Osteoblast (primary cell): ENCODE measurements around the gene BMP3. TPM values are rescaled to one million over a fixed set of nuclear protein-coding genes. Genes with fewer than 3 reads are reported as not detected.

ENCODE experiments used
- DNase-seq: peaks from one replicate; pipeline ENCODE4 v3.0.0; 2011; ENCODE audit warnings: low spot score, mixed read lengths; ENCODE audit not compliant: insufficient read length; ENCODE audit errors: missing footprints
- H2AFZ ChIP-seq: 2 replicates; pipeline ENCODE4 v1.6.0; 2011; ENCODE audit warnings: mild to moderate bottlenecking, low read length
- H3K27ac ChIP-seq: 2 replicates; pipeline ENCODE4 v1.5.1; 2011; ENCODE audit warnings: mild to moderate bottlenecking, low read depth, low read length, moderate library complexity
- H3K27me3 ChIP-seq: 2 replicates; pipeline ENCODE4 v1.6.0; 2012; ENCODE audit warnings: mild to moderate bottlenecking, control low read depth, inconsistent platforms, low read length, moderate library complexity; ENCODE audit not compliant: insufficient read depth
- H3K36me3 ChIP-seq: 2 replicates; pipeline ENCODE4 v1.5.1; 2011; ENCODE audit warnings: mild to moderate bottlenecking, low read length, control low read depth, moderate library complexity; ENCODE audit not compliant: insufficient read depth
- H3K4me1 ChIP-seq: 2 replicates; pipeline ENCODE4 v1.5.1; 2011; ENCODE audit warnings: mild to moderate bottlenecking, low read length, control low read depth, moderate library complexity; ENCODE audit not compliant: insufficient read depth
- H3K4me2 ChIP-seq: 2 replicates; pipeline ENCODE4 v1.6.0; 2011; ENCODE audit warnings: mild to moderate bottlenecking, low read length; ENCODE audit not compliant: insufficient read depth
- H3K4me3 ChIP-seq: fragments of 200-600 bp; sonication (generic); 3 replicates; pipeline ENCODE4 v1.5.1; 2012; ENCODE audit warnings: mild to moderate bottlenecking, low read length, inconsistent platforms; ENCODE audit not compliant: insufficient read depth
- H3K79me2 ChIP-seq: 2 replicates; pipeline ENCODE4 v1.6.0; 2012; ENCODE audit warnings: mild to moderate bottlenecking, low read length, control low read depth, inconsistent platforms; ENCODE audit not compliant: insufficient read depth
- H3K9me3 ChIP-seq: 2 replicates; pipeline ENCODE4 v1.5.1; 2011; ENCODE audit warnings: low read depth, low read length, control low read depth
- H4K20me1 ChIP-seq: 2 replicates; pipeline ENCODE4 v1.6.0; 2012; ENCODE audit warnings: mild to moderate bottlenecking, low read length, control low read depth; ENCODE audit not compliant: insufficient read depth
- total RNA-seq: library from RNA; depleted of rRNA; stranded (reverse); fragments of >200 nt; gene quantifications from 2 replicates; pipeline ENCODE4 v1.2.3, GENCODE V29; 2012
- TF ChIP-seq, protein P1 (sequence below): IDR thresholded peaks from 2 replicates; pipeline ENCODE4 v1.5.1; 2011; ENCODE audit warnings: mild to moderate bottlenecking, low read depth, low read length, moderate library complexity; ENCODE audit errors: extremely low read depth

BMP3 gene
- total RNA-seq, 1 donor, result not detected

GRCh38 chr4:81093720-81094401 lies 63.4 kb downstream of the BMP3 start:
- no peaks in the 10 kb centered on the region for H3K27me3 ChIP-seq

DNA sequence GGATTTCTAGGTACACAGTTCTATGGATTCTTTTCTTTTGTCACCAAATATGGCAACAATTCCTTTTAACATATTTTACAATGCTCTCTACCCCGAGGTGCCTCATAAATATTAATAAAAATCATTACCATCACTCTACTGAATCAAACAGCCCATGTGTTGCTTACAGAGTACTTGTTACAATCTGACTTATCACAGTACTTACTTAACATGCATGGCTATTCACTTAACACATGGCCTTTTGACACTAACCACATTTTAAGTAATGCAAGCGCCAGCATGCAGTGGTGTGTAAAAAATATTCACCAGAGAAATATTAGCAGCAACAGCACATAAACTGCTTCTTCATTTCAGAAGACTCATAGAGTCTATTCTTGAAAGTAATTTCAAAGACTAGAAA lies 64.9 kb downstream of the BMP3 start:
- H4K20me1 ChIP-seq, result no peaks in the 10 kb centered on the region
- H3K27ac ChIP-seq, result no peak overlapping the region
- no peaks in the 10 kb centered on the region for H3K36me3 ChIP-seq
- H3K4me1 ChIP-seq, result no peaks in the 10 kb centered on the region
- no peak overlapping the region for H3K4me3 ChIP-seq
- TF ChIP-seq, protein P1, sequence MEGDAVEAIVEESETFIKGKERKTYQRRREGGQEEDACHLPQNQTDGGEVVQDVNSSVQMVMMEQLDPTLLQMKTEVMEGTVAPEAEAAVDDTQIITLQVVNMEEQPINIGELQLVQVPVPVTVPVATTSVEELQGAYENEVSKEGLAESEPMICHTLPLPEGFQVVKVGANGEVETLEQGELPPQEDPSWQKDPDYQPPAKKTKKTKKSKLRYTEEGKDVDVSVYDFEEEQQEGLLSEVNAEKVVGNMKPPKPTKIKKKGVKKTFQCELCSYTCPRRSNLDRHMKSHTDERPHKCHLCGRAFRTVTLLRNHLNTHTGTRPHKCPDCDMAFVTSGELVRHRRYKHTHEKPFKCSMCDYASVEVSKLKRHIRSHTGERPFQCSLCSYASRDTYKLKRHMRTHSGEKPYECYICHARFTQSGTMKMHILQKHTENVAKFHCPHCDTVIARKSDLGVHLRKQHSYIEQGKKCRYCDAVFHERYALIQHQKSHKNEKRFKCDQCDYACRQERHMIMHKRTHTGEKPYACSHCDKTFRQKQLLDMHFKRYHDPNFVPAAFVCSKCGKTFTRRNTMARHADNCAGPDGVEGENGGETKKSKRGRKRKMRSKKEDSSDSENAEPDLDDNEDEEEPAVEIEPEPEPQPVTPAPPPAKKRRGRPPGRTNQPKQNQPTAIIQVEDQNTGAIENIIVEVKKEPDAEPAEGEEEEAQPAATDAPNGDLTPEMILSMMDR, result no peak
- H3K79me2 ChIP-seq, result no peaks in the 10 kb centered on the region
- no peak overlapping the region for H2AFZ ChIP-seq
- no peak overlapping the region for H3K4me2 ChIP-seq
- H3K9me3 ChIP-seq, result no peaks in the 10 kb centered on the region
- no peak for DNase-seq
- H3K27me3 ChIP-seq, result no peaks in the 10 kb centered on the region

More at GRCh38 chr4:81093720-81094401, 63.4 kb downstream of the BMP3 start:
- H3K4me3 ChIP-seq, result no peak overlapping the region
- H2AFZ ChIP-seq, result no peak overlapping the region
- no peaks in the 10 kb centered on the region for H3K79me2 ChIP-seq
- no peaks in the 10 kb centered on the region for H4K20me1 ChIP-seq
- no peak overlapping the region for H3K27ac ChIP-seq
- no peaks in the 10 kb centered on the region for H3K36me3 ChIP-seq
- TF ChIP-seq, protein P1, result no peak
- no peak overlapping the region for H3K4me2 ChIP-seq
- H3K4me1 ChIP-seq, result no peaks in the 10 kb centered on the region
- no peaks in the 10 kb centered on the region for H3K9me3 ChIP-seq
- DNase-seq, result no peak

DNA sequence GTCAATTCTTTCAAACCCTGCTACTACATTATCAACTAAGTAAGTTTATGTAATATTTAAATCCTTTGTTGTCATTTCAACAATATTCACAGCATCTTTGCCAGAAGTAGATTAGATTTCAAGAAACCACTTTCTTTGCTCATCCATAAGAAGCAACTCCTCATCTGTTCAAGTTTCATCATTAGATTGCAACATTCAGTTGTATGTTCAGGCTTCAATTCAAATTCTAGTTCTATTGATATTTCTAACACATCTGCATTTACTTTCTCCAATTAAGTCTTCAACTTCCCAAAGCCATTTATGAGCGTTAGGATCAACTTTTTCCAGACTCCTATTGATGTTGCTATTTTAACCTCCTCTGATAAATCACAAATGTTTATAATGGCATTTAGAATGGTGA lies 66.1 kb downstream of the BMP3 start:
- no peaks in the 10 kb centered on the region for H3K79me2 ChIP-seq
- H3K4me2 ChIP-seq, result no peak overlapping the region
- DNase-seq, result no peak
- H4K20me1 ChIP-seq, result no peaks in the 10 kb centered on the region
- H3K9me3 ChIP-seq, result no peaks in the 10 kb centered on the region
- no peak overlapping the region for H3K27ac ChIP-seq
- TF ChIP-seq, protein P1, result no peak
- no peaks in the 10 kb centered on the region for H3K36me3 ChIP-seq
- H2AFZ ChIP-seq, result no peak overlapping the region
- no peaks in the 10 kb centered on the region for H3K27me3 ChIP-seq
- H3K4me3 ChIP-seq, result no peak overlapping the region
- H3K4me1 ChIP-seq, result no peaks in the 10 kb centered on the region

- no peaks in the 10 kb centered on the region for H3K9me3 ChIP-seq
- H3K27ac ChIP-seq, result no peak overlapping the region
- H3K4me1 ChIP-seq, result no peaks in the 10 kb centered on the region
- no peaks in the 10 kb centered on the region for H3K79me2 ChIP-seq
- no peaks in the 10 kb centered on the region for H3K27me3 ChIP-seq
- no peak overlapping the region for H2AFZ ChIP-seq
- TF ChIP-seq, protein P1, result no peak
- H3K4me3 ChIP-seq, result no peak overlapping the region
- no peaks in the 10 kb centered on the region for H4K20me1 ChIP-seq
- H3K4me2 ChIP-seq, result no peak overlapping the region
- H3K36me3 ChIP-seq, result no peaks in the 10 kb centered on the region
- no peak for DNase-seq
These were observed 71.6 kb downstream of the BMP3 start for GRCh38 chr4:81102107-81102506.
